Fibroblast of lung (primary cell): ENCODE data around the gene HAUS8. TPM values are rescaled to one million over a fixed set of nuclear protein-coding genes. Genes with fewer than 3 reads are reported as not detected.
A peak's percentile ranks its signal among the peaks of the same experiment; 100 is the strongest.

Source experiments
- DNase-seq, 2 donors: peaks; one replicate each; pipeline versions ENCODE4 v3.0.0 to v3.0.0-alpha.2; 2010; ENCODE audit warnings: low read depth in 2 of 2
- H2AFZ ChIP-seq: 2 replicates; pipeline ENCODE4 v1.5.1; 2012; ENCODE audit warnings: low read length, control low read depth, inconsistent platforms
- H3K27ac ChIP-seq: 2 replicates; pipeline ENCODE4 v1.5.1; 2011; ENCODE audit warnings: low read length, control low read depth; ENCODE audit not compliant: insufficient read depth
- H3K27me3 ChIP-seq: 2 replicates; pipeline ENCODE4 v1.5.1; 2011; ENCODE audit warnings: mild to moderate bottlenecking, low read length; ENCODE audit not compliant: control insufficient read depth, insufficient read depth
- H3K36me3 ChIP-seq: 2 replicates; pipeline ENCODE4 v1.5.1; 2011; ENCODE audit warnings: low read length; ENCODE audit not compliant: control insufficient read depth, insufficient read depth
- H3K4me1 ChIP-seq: 2 replicates; pipeline ENCODE4 v1.5.1; 2011; ENCODE audit warnings: low read length; ENCODE audit not compliant: control insufficient read depth, insufficient read depth; ENCODE audit errors: extremely low read depth
- H3K4me2 ChIP-seq: 2 replicates; pipeline ENCODE4 v1.5.1; 2011; ENCODE audit warnings: low read length, control low read depth; ENCODE audit not compliant: insufficient read depth; ENCODE audit errors: extremely low read depth
- H3K4me3 ChIP-seq, 4 experiments: fragments of 200-600 bp in 1 of 4; sonication (generic) in 1 of 4; replicated peaks in 1 of 4; 2 replicates each; pipeline ENCODE4 v1.5.1; 2011 to 2016; ENCODE audit warnings: low read length in 4 of 4, low read depth in 3 of 4, mild to moderate bottlenecking in 3 of 4, control low read depth in 2 of 4, inconsistent platforms in 1 of 4, mixed read lengths in 1 of 4; ENCODE audit not compliant: insufficient read depth in 1 of 4; ENCODE audit errors: control extremely low read depth in 1 of 4
- H3K79me2 ChIP-seq: 2 replicates; pipeline ENCODE4 v1.5.1; 2012; ENCODE audit warnings: mild to moderate bottlenecking, low read length, inconsistent platforms; ENCODE audit not compliant: control insufficient read depth, insufficient read depth
- H3K9ac ChIP-seq: 2 replicates; pipeline ENCODE4 v1.5.1; 2011; ENCODE audit warnings: mild to moderate bottlenecking, low read length, control low read depth; ENCODE audit not compliant: insufficient read depth
- H3K9me3 ChIP-seq: 2 replicates; pipeline ENCODE4 v1.5.1; 2012; ENCODE audit warnings: low read depth, low read length; ENCODE audit not compliant: control insufficient read depth, insufficient read depth
- H4K20me1 ChIP-seq: 2 replicates; pipeline ENCODE4 v1.5.1; 2011; ENCODE audit warnings: low read length; ENCODE audit not compliant: control insufficient read depth, insufficient read depth; ENCODE audit errors: extremely low read depth
- CTCF ChIP-seq, 2 donors: IDR thresholded peaks in 1 of 2; conservative IDR thresholded peaks in 1 of 2; 1 replicate in 1 of 2; 2 replicates in 1 of 2; pipeline ENCODE4 v1.5.1; 2011 to 2012; ENCODE audit warnings: low read length in 2 of 2, control low read depth in 1 of 2, inconsistent platforms in 1 of 2, low read depth in 1 of 2, mild to moderate bottlenecking in 1 of 2
- EZH2 ChIP-seq: IDR thresholded peaks from 2 replicates; pipeline ENCODE4 v1.5.1; 2012; ENCODE audit warnings: low read length, control low read depth, mild to moderate bottlenecking; ENCODE audit errors: missing control alignments
- polyA plus RNA-seq, 2 donors: library from polyadenylated mRNA; depleted of rRNA in 1 of 2; stranded (reverse) in 1 of 2; unstranded in 1 of 2; fragments of >200 nt; gene quantifications; 2 replicates each; pipeline ENCODE4 v1.2.1, GENCODE V29; 2011 to 2012; ENCODE audit warnings: missing spikeins in 1 of 2
- total RNA-seq: library from RNA; depleted of rRNA; stranded (reverse); fragments of >200 nt; gene quantifications from 2 replicates; pipeline ENCODE4 v1.2.1, GENCODE V29; 2014

HAUS8 gene
- total and polyA plus RNA-seq, 2 donors (not counting 1 experiment from before 2014, with no cell fraction given) = 2.0 to 6.7 TPM

- H3K27ac ChIP-seq = peak overlapping the region; percentile 71
- no peak overlapping the region for H3K9ac ChIP-seq
- H2AFZ ChIP-seq = no peak overlapping the region
- H3K4me2 ChIP-seq = no peak overlapping the region
- TF ChIP-seq CTCF (conservative IDR thresholded peaks at IDR 0.05 in 1 of 2, IDR thresholded peaks at IDR 0.05 in 1 of 2; ENCODE audit: low read depth in 1 of 2, low read length in 2 of 2) (no peak), EZH2 (no peak)
- no peaks in the 10 kb centered on the region for H3K27me3 ChIP-seq
- no peaks in the 10 kb centered on the region for H4K20me1 ChIP-seq
- H3K4me3 ChIP-seq = no peak overlapping the region
- H3K4me1 ChIP-seq = peaks cover 23% of the 10 kb centered on the region
- no peaks in the 10 kb centered on the region for H3K9me3 ChIP-seq
- peaks cover 86% of the 10 kb centered on the region for H3K79me2 ChIP-seq
- no peaks in the 10 kb centered on the region for H3K36me3 ChIP-seq
- no peak for DNase-seq
These were observed 13.3 kb upstream of the HAUS8 start for GRCh38 chr19:17088552-17088951.

- DNase-seq = no peak
These were observed 11.6 kb upstream of the HAUS8 start for GRCh38 chr19:17086834-17087233.

DNA sequence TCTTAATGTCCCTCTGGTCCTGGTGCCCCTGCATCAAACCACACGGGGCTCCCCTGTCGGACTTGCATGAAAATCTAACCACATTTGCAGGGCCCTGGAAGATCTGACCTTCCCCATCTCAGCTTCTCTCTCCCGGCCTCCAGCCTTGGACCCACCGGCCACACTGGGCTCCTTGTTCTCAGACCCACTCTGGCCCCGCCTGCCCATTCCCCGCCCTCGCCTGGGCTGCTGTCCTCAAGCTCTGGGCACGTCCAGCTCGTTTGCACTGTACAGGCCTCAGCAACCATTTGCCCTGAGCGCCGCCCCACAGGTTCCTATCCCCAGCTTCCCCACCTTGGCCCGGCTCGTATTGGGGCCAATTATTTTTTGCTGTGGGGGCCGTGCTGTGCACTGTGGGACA, 10.9 kb upstream of the HAUS8 start:
- Histone ChIP-seq H3K9ac (no peak overlapping the region), H3K27ac (no peak overlapping the region), H3K9me3 (no peaks in the 10 kb centered on the region), H3K36me3 (no peaks in the 10 kb centered on the region), H3K79me2 (peaks cover 86% of the 10 kb centered on the region), H3K4me3 (no peak overlapping the region), H2AFZ (no peak overlapping the region), H3K4me2 (no peak overlapping the region), H4K20me1 (no peaks in the 10 kb centered on the region), H3K4me1 (peaks cover 29% of the 10 kb centered on the region), H3K27me3 (no peaks in the 10 kb centered on the region)
- no peak for DNase-seq
- TF ChIP-seq EZH2 (no peak), CTCF (conservative IDR thresholded peaks at IDR 0.05 in 1 of 2, IDR thresholded peaks at IDR 0.05 in 1 of 2; ENCODE audit: low read depth in 1 of 2, low read length in 2 of 2) (no peak)

More at GRCh38 chr19:17086834-17087233, 11.6 kb upstream of the HAUS8 start:
- no peaks in the 10 kb centered on the region for H3K9me3 ChIP-seq
- no peak overlapping the region for H3K27ac ChIP-seq
- no peak for TF ChIP-seq EZH2
- TF ChIP-seq CTCF (conservative IDR thresholded peaks at IDR 0.05 in 1 of 2, IDR thresholded peaks at IDR 0.05 in 1 of 2; ENCODE audit: low read depth in 1 of 2, low read length in 2 of 2) = no peak
- H4K20me1 ChIP-seq = no peaks in the 10 kb centered on the region
- H3K4me3 ChIP-seq = no peak overlapping the region
- no peak overlapping the region for H2AFZ ChIP-seq
- peaks cover 86% of the 10 kb centered on the region for H3K79me2 ChIP-seq
- peaks cover 27% of the 10 kb centered on the region for H3K4me1 ChIP-seq
- no peaks in the 10 kb centered on the region for H3K36me3 ChIP-seq
- no peak overlapping the region for H3K9ac ChIP-seq
- no peak overlapping the region for H3K4me2 ChIP-seq
- no peaks in the 10 kb centered on the region for H3K27me3 ChIP-seq
